HG03469 (cell line): Measurements from ENCODE around the gene NGF.
"Not testable (repeated sequence)": the region's sequence is repeated elsewhere in the genome, so short reads cannot be mapped to it uniquely, and the experiment has no call there.

ENCODE experiments used
- ATAC-seq: cut with Tn5 transposase; IDR thresholded peaks from one replicate; pipeline ENCODE4 v1.9.1; 2021; ENCODE audit warnings: mild to moderate bottlenecking, moderate library complexity, moderate number of reproducible peaks; ENCODE audit not compliant: unreplicated experiment

The NGF gene

GRCh38 chr1:115337633-115338456, at the start of gene NGF:
TSS of gene NGF (minus strand) at chr1:115338249. CDS start at chr1:115286795, 51,454 bp downstream.
- no peak for ATAC-seq

- ATAC-seq = not testable (repeated sequence)
Measured at GRCh38 chr1:115383455-115383854, 45.4 kb upstream of the NGF start.

- ATAC-seq = no peak
Measured at GRCh38 chr1:115379943-115380342, 41.9 kb upstream of the NGF start.

- ATAC-seq = no peak
Measured at GRCh38 chr1:115377411-115377810, 39.4 kb upstream of the NGF start.

- no peak for ATAC-seq
Measured at GRCh38 chr1:115374598-115374997, 36.5 kb upstream of the NGF start.

GRCh38 chr1:115373305-115373704, 35.3 kb upstream of the NGF start:
- ATAC-seq = no peak

GRCh38 chr1:115365738-115366137, 27.7 kb upstream of the NGF start:
- ATAC-seq = no peak

- ATAC-seq = no peak
Measured at GRCh38 chr1:115364780-115365155, 26.7 kb upstream of the NGF start.

GRCh38 chr1:115364046-115364779, 26.2 kb upstream of the NGF start:
- ATAC-seq = no peak

GRCh38 chr1:115363171-115363570, 25.1 kb upstream of the NGF start:
- no peak for ATAC-seq

GRCh38 chr1:115360505-115361129, 22.6 kb upstream of the NGF start:
- not testable (repeated sequence) for ATAC-seq

- ATAC-seq = not testable (repeated sequence)
Measured at GRCh38 chr1:115359787-115360452, 21.9 kb upstream of the NGF start.

- no peak for ATAC-seq
Measured at GRCh38 chr1:115356356-115356755, 18.3 kb upstream of the NGF start.

- ATAC-seq = no peak
Measured at GRCh38 chr1:115355069-115355468, 17.0 kb upstream of the NGF start.

- ATAC-seq = no peak
Measured at GRCh38 chr1:115351143-115351542, 13.1 kb upstream of the NGF start.

- ATAC-seq = no peak
Measured at GRCh38 chr1:115348636-115349035, 10.6 kb upstream of the NGF start.

GRCh38 chr1:115347282-115347681, 9.2 kb upstream of the NGF start:
- ATAC-seq = no peak

GRCh38 chr1:115343200-115343737, 5.2 kb upstream of the NGF start:
- ATAC-seq = no peak

GRCh38 chr1:115341948-115342347, 3.9 kb upstream of the NGF start:
- no peak for ATAC-seq

GRCh38 chr1:115340879-115341278, 2.8 kb upstream of the NGF start:
- no peak for ATAC-seq

GRCh38 chr1:115338457-115338820, 390 bp upstream of the NGF start:
- ATAC-seq = no peak
